Measurements from ENCODE around the gene SGCA.

- TF ChIP-seq CTCF (optimal IDR thresholded peaks at IDR 0.05 in 1 of 3, IDR thresholded peaks at IDR 0.05 in 1 of 3, conservative IDR thresholded peaks at IDR 0.05 in 1 of 3; ENCODE audit: extremely low read depth in 1 of 3, insufficient read depth in 2 of 3, low read length in 3 of 3) (no peak), EZH2 (IDR thresholded peaks at IDR 0.05; ENCODE audit: low read length) (no peak)
Measured at GRCh38 chr17:50175035-50175807, 9.4 kb downstream of the SGCA start.

All from keratinocyte (primary cell).